GM12891 (cell line): ENCODE measurements around the gene MRPL18.

Experiments
- PAX5 ChIP-seq: IDR thresholded peaks from 2 replicates; pipeline ENCODE4 v1.6.1; 2011; ENCODE audit warnings: low read length, moderate library complexity, mild to moderate bottlenecking; ENCODE audit not compliant: insufficient read depth, severe bottlenecking
- POLR2AphosphoS5 ChIP-seq: IDR thresholded peaks from 2 replicates; pipeline ENCODE4 v1.6.1; 2011; ENCODE audit warnings: low read depth, low read length, control low read depth
- POU2F2 ChIP-seq: IDR thresholded peaks from 2 replicates; pipeline ENCODE4 v1.6.1; 2011; ENCODE audit warnings: low read depth, mild to moderate bottlenecking, control low read depth, low read length, moderate library complexity

GRCh38 chr6:159826004-159826403 is 35.7 kb downstream of the MRPL18 start:
- TF ChIP-seq PAX5 (no peak), POLR2AphosphoS5 (no peak), POU2F2 (no peak)
